ENCODE measurements around the gene SUSD4. TPM values are rescaled to one million over a fixed set of nuclear protein-coding genes. Genes with fewer than 3 reads are reported as not detected.

SUSD4 gene
- total and polyA plus RNA-seq, 9 of the 15 experiments (the other 6 are each of a cell fraction or from before 2014, with no cell fraction given): 0.06 to 1.7 (median 0.09) TPM; not detected in 4

- WGBS (ENCODE audit: insufficient coverage, low coverage, missing lambda C conversion rate): 17% methylated on average over 3 of the region's 3 CpGs
- ATAC-seq (no peak), DNase-seq (ENCODE audit: extremely low read depth in 1 of 4, low spot score in 3 of 4) (no peak), FAIRE-seq (no peak)
- H3K9ac ChIP-seq (ENCODE audit: insufficient read depth in 1 of 2, low read depth in 2 of 2, low read length in 2 of 2): no peak overlapping the region
- H3K27ac ChIP-seq (ENCODE audit: extremely low read depth, low read depth, low read length): no peak overlapping the region
- no peak overlapping the region for H2AFZ ChIP-seq (ENCODE audit: low read depth, low read length)
- no peaks in the 10 kb centered on the region for H3K36me3 ChIP-seq (ENCODE audit: control insufficient read depth, insufficient read depth, low read length)
- peaks cover 15 to 20% of the 10 kb centered on the region in 2 experiments; a peak in 3 of 5 replicates for H3K27me3 ChIP-seq (ENCODE audit: control insufficient read depth in 2 of 2, insufficient read depth in 2 of 2, low read length in 2 of 2)
- H3K79me2 ChIP-seq (ENCODE audit: control insufficient read depth, insufficient read depth, low read length): no peaks in the 10 kb centered on the region
- H3K9me1 ChIP-seq (ENCODE audit: control insufficient read depth, insufficient read depth, low read length): no peaks in the 10 kb centered on the region
- no TSS peak for BruUV-seq (replicated peaks)
- ChIA-PET POLR2A (interaction anchor here (0.8 to 1.2 kb wide), 3 partner anchors 9 to 19 kb away, joined by 3 read pairs; no protein-coding TSS in a partner anchor), CTCF (ENCODE audit: low intra/inter-chr PET ratio) (no interaction called here)
- in situ Hi-C loops (cut with MboI) (no loop called here), intact Hi-C loops (cut with micrococcal nuclease) (no loop called here)
- no peak overlapping the region for H3K4me3 ChIP-seq
- no peak overlapping the region for H3K4me2 ChIP-seq (ENCODE audit: insufficient read depth, low read length)
- peaks cover 0 to 9% of the 10 kb centered on the region in 2 experiments; a peak in 3 of 5 replicates for H3K4me1 ChIP-seq (replicated peaks in 1 of 2; ENCODE audit: control insufficient read depth in 2 of 2, insufficient read depth in 2 of 2, low read length in 2 of 2)
- H4K20me1 ChIP-seq (replicated peaks; ENCODE audit: control insufficient read depth, insufficient read depth, low read length): no peaks in the 10 kb centered on the region
- no peaks in the 10 kb centered on the region for H3K9me3 ChIP-seq (replicated peaks; ENCODE audit: control insufficient read depth, insufficient read depth, low read depth, low read length)
- peak in 1 of 3 experiments; percentile 18; a peak in 1 of 6 replicates for TF ChIP-seq CTCF (IDR thresholded peaks at IDR 0.05 in 2 of 3, conservative IDR thresholded peaks at IDR 0.05 in 1 of 3; ENCODE audit: insufficient read depth in 2 of 3, low read depth in 1 of 3, low read length in 3 of 3)
- 0 out of 2 replicates have a peak, but pooled peaks have one; percentile 5 for TF ChIP-seq REST (IDR thresholded peaks at IDR 0.05; ENCODE audit: borderline replicate concordance)
- TF ChIP-seq REST (CRISPR knock-in tag; IDR thresholded peaks at IDR 0.05; ENCODE audit: low read depth): no peak
- TF ChIP-seq HNRNPK (IDR thresholded peaks at IDR 0.05; ENCODE audit: low read depth, low read length, poor library complexity, severe bottlenecking): no peak
- TF ChIP-seq ATF1 (CRISPR knock-in tag; IDR thresholded peaks at IDR 0.05): no peak
- TF ChIP-seq ATF1 (tag; IDR thresholded peaks at IDR 0.05): no peak
- no peak for TF ChIP-seq ZNF655 (CRISPR knock-in tag; IDR thresholded peaks at IDR 0.05)
- no peak for TF ChIP-seq BRD4 (IDR thresholded peaks at IDR 0.05)
- TF ChIP-seq ZBTB9 (CRISPR knock-in tag; IDR thresholded peaks at IDR 0.05): no peak
- TF ChIP-seq ZNF699 (CRISPR knock-in tag; IDR thresholded peaks at IDR 0.05; ENCODE audit: insufficient replicate concordance): no peak
These were observed 5.2 kb downstream of the SUSD4 start for GRCh38 chr1:223358826-223359225.

Measured in K562 (cell line).